Ascending aorta (tissue), 2 donors: ENCODE results near the gene L3MBTL3. TPM values are rescaled to one million over a fixed set of nuclear protein-coding genes. Genes with fewer than 3 reads are reported as not detected.

Experiments used
- DNase-seq, 2 donors: peaks; one replicate each; pipeline ENCODE4 v3.0.0-alpha.2; 2019; ENCODE audit warnings: low spot score in 2 of 2
- H3K27ac ChIP-seq, 2 donors: fragments of 200-600 bp; sonication (generic); one replicate each; pipeline ENCODE4 v1.5.1; 2016 to 2017; ENCODE audit warnings: mild to moderate bottlenecking in 1 of 2
- H3K27me3 ChIP-seq: fragments of 200-600 bp; sonication (generic); one replicate; pipeline ENCODE4 v1.5.1; 2017
- H3K36me3 ChIP-seq, 2 donors: fragments of 200-600 bp; sonication (generic); one replicate each; pipeline ENCODE4 v1.5.1; 2016
- H3K4me1 ChIP-seq, 2 donors: fragments of 200-600 bp; sonication (generic); one replicate each; pipeline ENCODE4 v1.5.1; 2016 to 2017; ENCODE audit warnings: mild to moderate bottlenecking in 1 of 2
- H3K4me3 ChIP-seq, 2 donors: fragments of 200-600 bp; sonication (generic); one replicate each; pipeline ENCODE4 v1.5.1; 2016 to 2017; ENCODE audit warnings: mild to moderate bottlenecking in 1 of 2
- H3K9me3 ChIP-seq, 2 donors: fragments of 200-600 bp; sonication (generic); one replicate each; pipeline ENCODE4 v1.5.1; 2016
- CTCF ChIP-seq, 3 experiments: fragments of 200-600 bp in 2 of 3; fragments of 450-650 bp in 1 of 3; sonication (generic) in 2 of 3; IDR thresholded peaks; one replicate each; pipeline ENCODE4 v1.5.1; 2016 to 2019; ENCODE audit warnings: antibody characterized with exemption in 3 of 3, mild to moderate bottlenecking in 1 of 3, moderate library complexity in 1 of 3
- intact Hi-C: fragments of 100-400 bp; cut with DNase I; formaldehyde crosslinking; loops from one replicate; pipeline ENCODE4 v1.15.1; 2023
- total RNA-seq: library from RNA; depleted of rRNA; stranded (reverse); fragments of >200 nt; gene quantifications from one replicate; pipeline ENCODE4 v1.1.0, GENCODE V29; 2016

L3MBTL3 gene
- total RNA-seq, 1 donor from 2014 or later: 2.0 TPM

DNA sequence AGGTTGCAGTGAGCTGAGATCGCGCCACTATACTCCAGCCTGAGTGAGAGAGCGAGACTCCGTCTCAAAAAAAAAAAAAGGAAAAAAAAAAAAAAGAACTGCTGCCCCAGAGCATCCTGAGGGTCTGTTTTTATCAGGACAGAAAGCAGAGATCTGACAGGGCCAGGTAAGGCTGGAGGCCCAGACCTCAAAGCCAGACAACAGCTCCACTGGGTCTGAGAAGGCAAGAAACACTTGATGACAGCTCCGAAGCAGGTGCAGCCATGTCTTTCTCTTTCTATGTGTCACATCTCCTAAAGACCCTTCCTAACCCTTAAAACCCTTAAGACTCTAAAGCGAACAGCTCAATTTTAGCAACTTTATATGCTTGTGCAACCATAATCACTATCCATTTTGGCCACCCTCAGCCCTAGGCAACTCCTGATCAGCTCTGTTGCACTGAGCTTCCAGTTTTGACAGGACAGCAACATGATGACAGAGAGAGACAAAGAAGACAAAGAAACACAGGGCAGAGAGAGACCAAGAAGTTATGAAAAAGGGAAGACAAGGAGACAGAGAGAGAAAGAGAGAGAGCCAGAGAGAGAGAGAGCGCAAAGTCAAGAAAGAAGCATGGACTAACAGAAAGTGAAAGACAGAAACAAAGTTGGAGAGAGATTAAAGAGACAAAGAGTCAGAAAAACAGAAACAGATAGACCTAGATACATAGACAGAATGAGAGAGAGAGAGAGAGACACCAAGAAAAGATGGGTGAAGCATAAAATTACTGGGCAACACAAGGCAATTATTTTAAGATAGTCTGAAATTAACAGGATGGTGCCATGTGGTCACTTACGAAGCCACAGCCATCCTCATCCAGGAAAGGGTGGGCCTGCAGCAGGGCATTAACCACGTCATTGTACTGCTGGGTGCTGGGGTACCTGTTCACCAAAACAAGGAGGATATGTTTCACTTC lies 165.2 kb downstream of the L3MBTL3 start:
- H3K27me3 ChIP-seq: no peaks in the 10 kb centered on the region
- DNase-seq: no peak
- H3K4me3 ChIP-seq: no peak overlapping the region
- H3K9me3 ChIP-seq: no peaks in the 10 kb centered on the region
- H3K4me1 ChIP-seq: no peaks in the 10 kb centered on the region
- intact Hi-C loops: no loop called here
- TF ChIP-seq CTCF (IDR thresholded peaks at IDR 0.05): no peak
- H3K36me3 ChIP-seq: no peaks in the 10 kb centered on the region
- no peak overlapping the region for H3K27ac ChIP-seq

DNA sequence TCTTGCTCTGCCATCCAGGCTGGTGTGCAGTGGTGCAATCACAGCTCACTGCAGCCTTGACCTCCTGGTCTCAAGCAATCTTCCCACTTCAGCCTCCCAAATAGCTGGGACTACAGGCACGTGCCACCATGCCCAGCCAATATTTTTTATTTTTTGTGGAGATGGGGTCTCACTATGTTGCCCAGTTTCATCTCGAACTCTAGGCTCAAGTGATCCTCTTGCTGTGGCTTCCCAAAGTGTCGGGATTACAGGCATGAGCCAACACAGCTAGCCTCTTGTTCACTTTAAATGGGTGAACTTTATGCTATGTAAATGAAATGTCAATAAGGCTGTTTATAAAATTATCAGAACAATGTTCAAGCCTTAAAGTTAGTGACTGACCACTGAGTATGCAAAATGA lies 167.3 kb downstream of the L3MBTL3 start:
- H3K9me3 ChIP-seq: no peaks in the 10 kb centered on the region

DNA sequence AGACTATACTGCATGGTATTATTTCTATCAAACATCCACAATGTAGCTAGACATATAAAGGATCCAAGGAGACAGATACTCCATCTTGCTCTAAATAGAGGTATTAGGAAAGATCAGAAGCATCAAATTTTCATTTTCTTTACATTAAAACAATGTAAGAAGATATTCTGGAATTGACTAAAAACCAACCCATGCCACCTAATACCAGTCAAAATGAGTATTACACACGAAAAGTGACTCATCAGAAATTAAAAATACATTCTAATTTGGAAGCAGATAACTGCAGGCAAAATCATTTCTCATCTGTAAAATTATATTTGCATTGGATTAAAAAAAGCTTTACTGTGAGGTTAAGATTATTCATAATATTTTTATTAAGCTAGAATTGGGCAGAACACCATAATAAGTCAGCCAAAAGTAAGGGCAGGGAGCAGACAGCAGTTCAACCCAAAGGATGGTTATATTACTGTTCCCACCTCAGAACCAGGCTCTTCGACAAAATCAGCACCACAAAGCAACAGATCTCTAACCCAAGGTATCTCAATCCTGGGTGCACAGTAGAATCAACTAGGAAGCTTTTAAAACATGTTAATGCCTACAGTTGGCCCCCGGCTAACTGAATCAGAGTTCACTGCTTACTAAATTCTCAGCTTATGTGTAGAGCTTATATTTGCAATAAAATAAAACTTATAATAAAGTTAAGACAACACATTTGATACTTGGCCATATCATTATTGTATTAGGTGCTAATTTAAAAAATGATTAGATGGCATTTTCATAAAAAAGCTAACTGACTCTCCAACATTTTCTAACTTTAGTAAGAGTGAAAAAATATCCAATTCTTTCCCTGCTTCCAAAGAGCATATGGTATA lies 169.2 kb downstream of the L3MBTL3 start:
- Histone ChIP-seq H3K36me3 (no peaks in the 10 kb centered on the region), H3K9me3 (no peaks in the 10 kb centered on the region), H3K4me3 (no peak overlapping the region), H3K4me1 (no peaks in the 10 kb centered on the region), H3K27me3 (no peaks in the 10 kb centered on the region), H3K27ac (no peak overlapping the region)
- TF ChIP-seq CTCF (IDR thresholded peaks at IDR 0.05): no peak
- intact Hi-C loops: no loop called here
- no peak for DNase-seq

More for the DNA sequence above, 167.3 kb downstream of the L3MBTL3 start:
- Histone ChIP-seq H3K4me1 (no peaks in the 10 kb centered on the region), H3K4me3 (no peak overlapping the region), H3K36me3 (no peaks in the 10 kb centered on the region), H3K27ac (no peak overlapping the region), H3K27me3 (no peaks in the 10 kb centered on the region)
- intact Hi-C loops: no loop called here
- TF ChIP-seq CTCF (IDR thresholded peaks at IDR 0.05): no peak
- no peak for DNase-seq

DNA sequence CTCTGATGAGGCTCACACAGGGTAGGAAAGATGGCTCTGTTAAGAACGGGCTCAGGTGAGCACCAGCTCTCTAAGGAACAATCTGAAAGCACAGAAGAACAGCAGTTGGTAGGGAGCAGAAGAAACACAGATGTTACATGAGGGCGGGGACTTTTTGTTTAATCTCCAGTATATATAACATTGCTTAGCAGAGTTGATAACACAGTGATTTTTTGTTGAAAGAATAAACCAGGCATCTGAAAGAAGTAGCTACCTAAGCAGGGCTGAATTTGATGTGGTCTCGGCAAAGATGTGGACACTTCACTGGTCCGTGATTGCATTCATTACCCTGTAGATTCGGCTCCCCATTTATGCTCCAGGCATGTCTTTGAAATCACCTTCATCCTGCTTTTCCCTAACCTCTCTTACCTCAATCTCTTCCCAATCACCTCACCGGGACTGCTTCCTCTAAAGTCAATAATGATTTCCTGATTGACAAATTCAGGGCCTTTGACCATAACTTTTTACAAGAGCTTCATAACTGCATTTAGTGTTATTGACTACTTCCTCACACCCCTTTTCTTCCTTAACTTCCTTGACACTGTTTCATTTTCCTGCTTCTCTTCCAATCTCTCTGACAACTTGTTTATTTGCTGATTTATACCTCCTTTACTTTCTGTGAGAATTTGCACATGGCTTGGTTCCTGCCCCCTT lies 170.0 kb downstream of the L3MBTL3 start:
- intact Hi-C loops: no loop called here

More for the DNA sequence above, 170.0 kb downstream of the L3MBTL3 start:
- Histone ChIP-seq H3K36me3 (no peaks in the 10 kb centered on the region), H3K27me3 (no peaks in the 10 kb centered on the region), H3K27ac (no peak overlapping the region), H3K4me1 (no peaks in the 10 kb centered on the region), H3K4me3 (no peak overlapping the region), H3K9me3 (no peaks in the 10 kb centered on the region)
- DNase-seq: no peak
- no peak for TF ChIP-seq CTCF (IDR thresholded peaks at IDR 0.05)
